HL-60 (cell line): ENCODE measurements around the gene CHRNG.

ENCODE experiments used
- GABPA ChIP-seq: IDR thresholded peaks from 2 replicates; pipeline ENCODE4 v1.6.1; 2012; ENCODE audit warnings: low read depth
- POLR2AphosphoS5 ChIP-seq: IDR thresholded peaks from 2 replicates; pipeline ENCODE4 v1.6.1; 2012; ENCODE audit warnings: low read depth
- SPI1 ChIP-seq: IDR thresholded peaks from 2 replicates; pipeline ENCODE4 v1.6.1; 2012; ENCODE audit warnings: low read depth, mild to moderate bottlenecking, borderline replicate concordance
- TF ChIP-seq, protein P1 (sequence below): IDR thresholded peaks from one replicate; pipeline ENCODE4 v1.5.1; 2011; ENCODE audit warnings: low read length, control low read depth, inconsistent platforms; ENCODE audit not compliant: insufficient read depth
- TF ChIP-seq, protein P2 (sequence below): IDR thresholded peaks from 2 replicates; pipeline ENCODE4 v1.6.1; 2012; ENCODE audit warnings: low read depth; ENCODE audit not compliant: insufficient replicate concordance

- TF ChIP-seq, protein P1, sequence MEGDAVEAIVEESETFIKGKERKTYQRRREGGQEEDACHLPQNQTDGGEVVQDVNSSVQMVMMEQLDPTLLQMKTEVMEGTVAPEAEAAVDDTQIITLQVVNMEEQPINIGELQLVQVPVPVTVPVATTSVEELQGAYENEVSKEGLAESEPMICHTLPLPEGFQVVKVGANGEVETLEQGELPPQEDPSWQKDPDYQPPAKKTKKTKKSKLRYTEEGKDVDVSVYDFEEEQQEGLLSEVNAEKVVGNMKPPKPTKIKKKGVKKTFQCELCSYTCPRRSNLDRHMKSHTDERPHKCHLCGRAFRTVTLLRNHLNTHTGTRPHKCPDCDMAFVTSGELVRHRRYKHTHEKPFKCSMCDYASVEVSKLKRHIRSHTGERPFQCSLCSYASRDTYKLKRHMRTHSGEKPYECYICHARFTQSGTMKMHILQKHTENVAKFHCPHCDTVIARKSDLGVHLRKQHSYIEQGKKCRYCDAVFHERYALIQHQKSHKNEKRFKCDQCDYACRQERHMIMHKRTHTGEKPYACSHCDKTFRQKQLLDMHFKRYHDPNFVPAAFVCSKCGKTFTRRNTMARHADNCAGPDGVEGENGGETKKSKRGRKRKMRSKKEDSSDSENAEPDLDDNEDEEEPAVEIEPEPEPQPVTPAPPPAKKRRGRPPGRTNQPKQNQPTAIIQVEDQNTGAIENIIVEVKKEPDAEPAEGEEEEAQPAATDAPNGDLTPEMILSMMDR: no peak
- TF ChIP-seq, protein P2, sequence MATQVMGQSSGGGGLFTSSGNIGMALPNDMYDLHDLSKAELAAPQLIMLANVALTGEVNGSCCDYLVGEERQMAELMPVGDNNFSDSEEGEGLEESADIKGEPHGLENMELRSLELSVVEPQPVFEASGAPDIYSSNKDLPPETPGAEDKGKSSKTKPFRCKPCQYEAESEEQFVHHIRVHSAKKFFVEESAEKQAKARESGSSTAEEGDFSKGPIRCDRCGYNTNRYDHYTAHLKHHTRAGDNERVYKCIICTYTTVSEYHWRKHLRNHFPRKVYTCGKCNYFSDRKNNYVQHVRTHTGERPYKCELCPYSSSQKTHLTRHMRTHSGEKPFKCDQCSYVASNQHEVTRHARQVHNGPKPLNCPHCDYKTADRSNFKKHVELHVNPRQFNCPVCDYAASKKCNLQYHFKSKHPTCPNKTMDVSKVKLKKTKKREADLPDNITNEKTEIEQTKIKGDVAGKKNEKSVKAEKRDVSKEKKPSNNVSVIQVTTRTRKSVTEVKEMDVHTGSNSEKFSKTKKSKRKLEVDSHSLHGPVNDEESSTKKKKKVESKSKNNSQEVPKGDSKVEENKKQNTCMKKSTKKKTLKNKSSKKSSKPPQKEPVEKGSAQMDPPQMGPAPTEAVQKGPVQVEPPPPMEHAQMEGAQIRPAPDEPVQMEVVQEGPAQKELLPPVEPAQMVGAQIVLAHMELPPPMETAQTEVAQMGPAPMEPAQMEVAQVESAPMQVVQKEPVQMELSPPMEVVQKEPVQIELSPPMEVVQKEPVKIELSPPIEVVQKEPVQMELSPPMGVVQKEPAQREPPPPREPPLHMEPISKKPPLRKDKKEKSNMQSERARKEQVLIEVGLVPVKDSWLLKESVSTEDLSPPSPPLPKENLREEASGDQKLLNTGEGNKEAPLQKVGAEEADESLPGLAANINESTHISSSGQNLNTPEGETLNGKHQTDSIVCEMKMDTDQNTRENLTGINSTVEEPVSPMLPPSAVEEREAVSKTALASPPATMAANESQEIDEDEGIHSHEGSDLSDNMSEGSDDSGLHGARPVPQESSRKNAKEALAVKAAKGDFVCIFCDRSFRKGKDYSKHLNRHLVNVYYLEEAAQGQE: no peak
- TF ChIP-seq GABPA: no peak
- TF ChIP-seq POLR2AphosphoS5: no peak
- no peak for TF ChIP-seq SPI1
These were observed 28.1 kb upstream of the CHRNG start for GRCh38 chr2:232511336-232511890.
